SK-N-DZ (cell line): ENCODE data around the gene NUBP2.
A peak's percentile ranks its signal among the peaks of the same experiment; 100 is the strongest.

Experiments used
- DNase-seq: peaks from one replicate; pipeline ENCODE4 v3.0.0-alpha.2; 2015; ENCODE audit warnings: low spot score

The NUBP2 gene

DNA sequence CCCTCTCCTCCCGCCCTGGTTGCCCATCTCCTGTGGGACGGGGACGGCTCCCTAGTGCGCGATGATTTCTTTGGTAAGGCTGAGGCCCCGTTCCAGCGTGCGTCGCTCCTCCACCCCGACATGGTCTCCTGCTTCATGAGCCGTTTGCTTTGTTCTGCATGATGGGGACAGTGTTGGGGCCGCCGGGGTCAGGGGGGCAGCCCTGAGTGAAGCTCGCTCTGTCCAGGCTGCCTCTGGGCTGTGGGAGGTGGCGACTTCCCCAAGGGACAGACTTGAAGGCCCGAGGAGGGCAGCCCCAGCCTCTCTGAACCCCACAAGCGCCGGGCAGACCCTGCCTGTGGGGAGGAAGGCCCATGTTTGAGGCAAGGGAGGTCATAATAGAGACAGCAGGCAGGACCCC is 23.8 kb upstream of the NUBP2 start:
- DNase-seq: no peak

DNA sequence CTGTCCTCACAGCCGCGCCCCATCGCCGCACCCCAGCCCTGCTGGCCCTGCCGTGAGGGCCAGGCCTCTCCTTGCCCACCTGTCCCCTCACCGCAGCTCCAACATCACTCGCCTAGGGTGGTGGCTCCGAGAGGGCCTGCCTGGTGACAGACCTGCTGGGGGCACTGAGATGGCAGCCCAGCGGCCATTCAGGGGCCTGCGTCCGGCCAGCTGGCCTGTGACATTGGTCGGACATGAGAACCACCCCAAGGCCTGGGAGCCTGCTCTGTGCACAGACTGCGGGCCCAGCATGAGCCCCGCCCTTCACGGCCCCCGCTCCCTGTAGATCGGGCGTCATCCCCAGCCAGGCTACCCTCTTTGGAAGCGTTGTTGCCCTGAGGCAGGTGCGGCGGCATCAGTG is 23.2 kb upstream of the NUBP2 start:
- no peak for DNase-seq

DNA sequence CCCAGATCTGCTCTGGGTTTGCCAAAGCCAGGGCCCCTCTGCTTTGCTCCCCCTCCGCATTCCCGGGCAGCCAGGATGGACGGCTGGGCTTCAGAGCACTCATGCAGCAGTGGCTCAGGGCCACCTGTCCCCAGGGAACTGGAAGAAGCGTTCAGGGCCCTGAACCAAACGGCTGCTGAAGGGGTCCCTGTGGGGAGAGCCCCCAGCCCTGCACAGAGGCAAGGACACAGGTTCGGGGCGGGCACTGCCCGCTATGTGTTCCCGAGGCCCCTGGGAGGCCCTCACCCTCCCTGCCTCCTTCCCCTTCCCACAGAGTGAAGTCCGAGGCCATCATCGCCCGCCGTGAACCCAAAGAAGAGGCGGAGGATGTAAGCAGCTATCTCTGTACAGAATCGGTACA is 21.8 kb upstream of the NUBP2 start:
- no peak for DNase-seq

GRCh38 chr16:1761751-1762150 is 21.0 kb upstream of the NUBP2 start:
- DNase-seq: no peak

- no peak for DNase-seq
Observed at GRCh38 chr16:1762196-1762878, 20.4 kb upstream of the NUBP2 start.

- no peak for DNase-seq
Observed at GRCh38 chr16:1762879-1763520, 19.8 kb upstream of the NUBP2 start.

GRCh38 chr16:1763521-1764511 is 18.9 kb upstream of the NUBP2 start:
- DNase-seq: no peak

- DNase-seq: no peak
Observed at GRCh38 chr16:1764971-1765370, 17.8 kb upstream of the NUBP2 start.

DNA sequence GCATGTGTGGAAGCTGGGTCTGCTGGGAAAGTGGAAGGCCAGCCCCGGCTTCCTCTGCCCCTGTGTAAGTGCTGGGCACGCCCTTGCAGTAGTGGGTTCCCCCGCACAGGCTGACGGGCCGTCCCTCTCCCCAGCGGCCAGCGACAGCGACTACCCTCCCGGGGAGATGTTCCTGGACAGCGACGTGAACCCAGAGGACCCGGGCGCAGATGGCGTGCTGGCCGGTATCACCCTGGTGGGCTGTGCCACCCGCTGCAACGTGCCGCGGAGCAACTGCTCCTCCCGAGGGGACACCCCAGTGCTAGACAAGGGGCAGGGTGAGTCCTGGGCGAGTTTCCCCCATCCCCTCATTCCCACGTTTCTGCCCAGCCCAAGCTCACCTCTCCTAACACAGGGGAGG is 16.9 kb upstream of the NUBP2 start:
- DNase-seq: no peak

GRCh38 chr16:1766231-1766630 is 16.5 kb upstream of the NUBP2 start:
- DNase-seq: no peak

DNA sequence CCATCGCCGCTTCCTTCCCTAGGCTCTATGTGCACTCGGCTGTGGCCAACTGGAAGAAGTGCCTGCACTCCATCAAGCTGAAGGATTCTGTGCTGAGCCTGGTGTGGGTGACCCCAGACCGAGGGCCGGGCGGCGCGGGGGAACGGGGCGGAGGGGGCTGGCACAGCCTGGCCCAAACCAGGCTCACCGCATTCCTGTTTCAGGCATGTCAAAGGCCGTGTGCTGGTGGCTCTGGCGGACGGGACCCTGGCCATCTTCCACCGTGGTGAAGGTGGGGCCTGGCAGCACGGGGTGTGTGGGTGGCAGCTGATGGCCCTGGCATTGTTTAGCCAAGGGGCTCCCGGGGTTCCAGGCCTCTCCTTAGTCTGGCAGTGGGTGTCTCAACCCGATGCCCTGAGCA is 16.1 kb upstream of the NUBP2 start:
- DNase-seq: no peak

GRCh38 chr16:1767116-1767994 is 15.4 kb upstream of the NUBP2 start:
- DNase-seq: no peak

GRCh38 chr16:1768061-1768766 is 14.5 kb upstream of the NUBP2 start:
- no peak for DNase-seq

- DNase-seq: no peak
Observed at GRCh38 chr16:1768767-1769401, 13.9 kb upstream of the NUBP2 start.

DNA sequence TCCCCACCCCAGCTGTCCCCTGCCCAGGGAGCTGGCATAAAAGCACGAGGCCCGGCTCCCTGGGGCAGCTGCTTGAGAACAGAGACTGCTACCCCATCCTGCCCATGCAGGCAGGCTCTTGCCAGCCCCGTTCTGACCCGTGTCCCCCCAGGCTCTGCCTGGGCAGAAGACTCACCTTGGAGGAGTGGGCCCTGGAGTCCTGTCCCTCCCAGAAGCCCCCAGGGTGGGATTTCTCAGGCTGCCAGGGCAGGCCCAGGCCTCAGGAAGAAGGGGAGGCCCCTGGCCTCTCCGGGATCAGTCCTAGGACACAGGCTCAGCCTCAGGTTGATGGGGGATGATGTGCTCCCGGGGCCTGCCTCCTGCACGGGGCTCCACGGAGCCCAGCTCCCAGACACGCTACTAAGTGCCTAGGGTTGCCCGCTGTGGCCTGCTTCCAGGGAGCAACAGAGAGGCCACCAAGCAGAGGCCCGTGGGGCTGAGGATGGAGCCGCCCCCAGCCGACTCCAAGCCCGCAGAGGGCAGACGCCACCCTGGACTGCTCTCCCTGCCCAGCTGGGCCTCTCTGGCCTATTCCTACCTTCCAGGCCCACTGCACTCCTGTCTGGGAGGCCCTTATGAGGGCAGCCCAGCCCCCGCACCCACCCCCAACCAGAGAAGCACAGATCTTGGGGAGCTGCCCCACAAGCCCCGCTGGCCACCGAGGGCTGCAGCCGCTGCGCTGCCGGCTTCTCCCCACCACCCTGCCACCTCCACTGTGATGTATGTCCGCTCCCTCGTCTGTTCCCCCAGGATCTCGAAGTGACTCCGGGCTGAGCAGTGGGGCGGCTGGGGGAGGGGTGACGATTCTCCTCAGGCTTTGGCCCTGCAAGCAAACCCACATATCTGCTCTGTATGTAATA is 13.1 kb upstream of the NUBP2 start:
- no peak for DNase-seq

GRCh38 chr16:1770328-1771187 is 12.2 kb upstream of the NUBP2 start:
- peak; percentile 54 for DNase-seq

DNA sequence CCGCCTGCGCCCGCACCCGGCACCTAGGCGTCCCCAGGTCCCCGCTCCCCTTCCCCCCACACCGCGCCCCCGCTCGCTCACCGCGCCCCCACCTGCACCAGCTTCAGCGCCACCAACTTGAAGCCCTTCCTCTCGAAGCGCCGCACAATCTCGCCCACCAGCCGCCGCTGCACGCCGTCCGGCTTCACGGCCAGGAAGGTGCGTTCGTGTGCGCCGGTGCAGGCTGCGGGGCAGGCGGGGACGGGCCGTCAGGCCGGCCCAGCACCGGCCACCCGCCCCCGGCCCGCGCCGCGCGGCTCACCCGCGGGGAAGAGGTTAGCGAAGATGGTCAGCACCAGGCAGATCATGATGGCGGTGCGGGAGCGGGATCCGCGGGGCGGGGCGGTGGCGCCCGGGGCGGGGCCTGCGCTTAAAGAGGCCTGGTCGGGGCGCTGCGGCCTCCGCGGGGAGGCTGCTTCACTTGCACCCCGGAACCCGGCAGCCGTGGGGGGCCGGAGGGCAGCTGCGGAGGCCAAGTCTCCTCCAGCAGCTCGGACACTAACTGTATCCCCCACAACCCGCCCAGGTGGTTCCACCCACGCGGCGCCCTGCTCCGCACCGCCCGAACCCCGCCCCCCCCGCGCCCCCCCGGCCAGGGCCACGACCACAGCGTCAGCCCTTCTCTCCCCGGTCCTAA is 11.4 kb upstream of the NUBP2 start, which contains the start of gene NME3:
TSS of gene NME3 (minus strand) at position 356 of the 676 bp plus-strand sequence. CDS start at position 347, 9 bp downstream.
- peak; percentile 63 for DNase-seq
